GM12801 (cell line): Measurements from ENCODE around the gene NOX5.

Experiments
- CTCF ChIP-seq: IDR thresholded peaks from one replicate; pipeline ENCODE4 v1.5.1; 2011; ENCODE audit warnings: control low read depth; ENCODE audit not compliant: insufficient read length; ENCODE audit errors: extremely low read depth

The NOX5 gene, protein sequence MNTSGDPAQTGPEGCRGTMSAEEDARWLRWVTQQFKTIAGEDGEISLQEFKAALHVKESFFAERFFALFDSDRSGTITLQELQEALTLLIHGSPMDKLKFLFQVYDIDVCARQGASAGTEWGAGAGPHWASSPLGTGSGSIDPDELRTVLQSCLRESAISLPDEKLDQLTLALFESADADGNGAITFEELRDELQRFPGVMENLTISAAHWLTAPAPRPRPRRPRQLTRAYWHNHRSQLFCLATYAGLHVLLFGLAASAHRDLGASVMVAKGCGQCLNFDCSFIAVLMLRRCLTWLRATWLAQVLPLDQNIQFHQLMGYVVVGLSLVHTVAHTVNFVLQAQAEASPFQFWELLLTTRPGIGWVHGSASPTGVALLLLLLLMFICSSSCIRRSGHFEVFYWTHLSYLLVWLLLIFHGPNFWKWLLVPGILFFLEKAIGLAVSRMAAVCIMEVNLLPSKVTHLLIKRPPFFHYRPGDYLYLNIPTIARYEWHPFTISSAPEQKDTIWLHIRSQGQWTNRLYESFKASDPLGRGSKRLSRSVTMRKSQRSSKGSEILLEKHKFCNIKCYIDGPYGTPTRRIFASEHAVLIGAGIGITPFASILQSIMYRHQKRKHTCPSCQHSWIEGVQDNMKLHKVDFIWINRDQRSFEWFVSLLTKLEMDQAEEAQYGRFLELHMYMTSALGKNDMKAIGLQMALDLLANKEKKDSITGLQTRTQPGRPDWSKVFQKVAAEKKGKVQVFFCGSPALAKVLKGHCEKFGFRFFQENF

DNA sequence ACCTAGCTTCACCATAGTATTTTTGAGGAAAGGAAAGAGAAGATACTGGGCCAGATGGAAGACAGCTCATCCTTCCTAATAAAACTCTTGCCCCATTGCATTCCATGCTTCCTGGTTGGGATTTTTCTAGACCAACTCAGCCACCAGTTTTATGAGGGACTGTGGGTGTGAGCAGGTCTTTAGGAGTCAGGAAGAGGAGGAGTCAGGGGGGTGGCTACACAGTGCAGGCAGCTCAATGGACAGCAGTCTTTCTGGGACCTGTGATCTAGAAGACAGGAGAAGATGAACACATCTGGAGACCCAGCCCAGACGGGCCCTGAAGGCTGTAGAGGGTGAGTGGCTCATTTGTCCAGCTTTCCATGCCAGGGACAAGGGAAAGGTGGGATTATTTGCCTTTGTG, at the start of gene NOX5:
NOX5 (plus strand) TSS at position 242 of the 400 bp plus-strand sequence; CDS start at position 283, 41 bp downstream.
- TF ChIP-seq CTCF, result no peak

DNA sequence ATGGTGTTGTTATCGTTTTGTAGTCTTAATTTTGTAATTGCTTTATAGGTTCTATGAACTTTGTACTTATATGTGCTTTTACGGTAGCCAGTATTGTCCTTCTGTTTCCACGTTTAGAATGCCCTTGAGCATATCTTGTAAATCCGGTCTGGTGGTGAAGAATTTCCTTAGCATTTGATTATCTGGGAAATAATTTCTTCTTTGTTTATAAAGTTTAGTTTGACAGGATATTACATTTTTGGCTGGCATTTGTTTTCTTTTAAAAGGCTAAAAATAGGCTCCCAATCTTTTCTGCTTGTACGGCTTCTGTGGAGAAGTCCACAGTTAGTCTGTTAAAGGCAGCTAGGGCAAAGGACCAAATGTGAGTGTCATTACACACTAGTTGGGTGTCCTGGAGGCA, 47.5 kb upstream of the NOX5 start:
- no peak for TF ChIP-seq CTCF

GRCh38 chr15:68967948-68968347, 46.5 kb upstream of the NOX5 start:
- TF ChIP-seq CTCF, result no peak

DNA sequence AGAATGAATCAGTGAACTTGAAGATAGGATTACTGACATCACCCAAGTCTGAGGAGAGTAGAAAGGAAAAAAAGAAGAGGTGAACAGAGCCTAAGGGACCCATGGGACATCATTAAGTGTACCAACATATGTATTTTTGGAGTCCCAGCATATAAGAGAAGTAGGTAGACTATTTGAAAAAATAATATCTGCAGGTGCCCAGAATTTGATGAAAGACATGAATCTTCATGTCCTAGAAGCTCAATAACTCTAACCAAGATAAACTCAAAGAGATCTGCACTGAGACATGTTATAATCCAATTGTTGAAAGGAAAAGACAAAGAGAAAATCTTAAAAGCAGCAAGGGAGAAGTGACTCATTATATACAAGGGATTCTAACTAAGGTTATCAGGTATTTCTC, 45.2 kb upstream of the NOX5 start:
- no peak for TF ChIP-seq CTCF

DNA sequence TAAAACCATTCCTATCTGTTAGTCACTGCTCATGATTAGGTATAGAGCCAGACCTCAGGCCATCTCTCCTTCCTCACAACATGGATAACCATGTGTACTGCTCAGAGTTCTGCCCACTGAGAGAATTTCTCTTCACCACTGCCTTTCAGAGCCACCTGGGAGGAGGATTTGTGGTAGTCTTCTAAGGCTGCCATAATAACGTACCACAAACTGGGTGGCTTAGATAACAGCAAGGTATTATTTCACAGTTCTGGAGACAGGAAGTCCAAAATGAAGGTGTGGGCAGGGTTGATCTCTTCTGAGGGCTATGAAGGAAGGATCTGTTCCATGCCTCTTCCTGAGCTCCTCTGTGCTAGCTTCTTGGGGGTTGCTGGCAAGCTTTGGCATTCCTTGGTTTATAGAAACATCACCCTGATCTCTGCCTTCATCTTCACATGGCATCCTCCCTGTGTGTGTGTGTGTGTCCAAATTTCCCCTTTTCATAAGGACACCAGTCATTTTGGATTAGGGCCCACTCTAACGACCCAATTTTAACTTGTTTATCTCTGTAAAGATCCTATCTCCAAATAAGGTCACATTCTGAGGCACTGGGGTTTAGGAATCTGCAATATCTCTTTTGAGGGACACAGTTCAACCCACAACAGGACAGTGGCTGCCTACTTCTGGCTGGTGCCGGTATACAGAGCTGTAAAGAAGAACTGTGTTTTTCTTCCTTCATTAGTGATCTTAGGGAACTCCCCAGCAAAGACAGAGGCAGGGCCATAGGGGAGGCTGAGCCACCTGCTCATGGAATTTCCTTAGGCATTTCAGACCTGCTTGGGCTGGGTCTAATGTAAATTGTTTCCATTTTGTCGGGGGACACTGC, 42.1 kb upstream of the NOX5 start:
- TF ChIP-seq CTCF, result no peak

DNA sequence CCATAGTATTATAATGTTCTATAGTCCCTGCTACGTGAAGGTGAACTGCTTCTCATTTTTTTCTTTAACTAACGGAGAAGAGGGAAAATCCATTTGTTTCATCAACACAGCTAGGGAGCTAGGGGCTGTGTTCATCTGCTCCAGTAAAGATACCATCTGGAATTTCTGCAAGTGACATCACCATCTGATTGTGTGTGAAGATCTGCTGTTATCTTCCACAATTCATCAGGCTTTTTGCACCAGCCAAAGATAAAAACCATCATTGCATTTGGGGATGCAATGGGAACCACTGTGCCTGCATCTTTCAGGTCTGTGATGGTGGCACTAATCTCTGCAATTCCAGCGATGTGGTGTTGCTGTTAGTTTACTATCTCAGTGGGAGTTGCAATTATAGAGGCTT, 35.5 kb upstream of the NOX5 start:
- no peak for TF ChIP-seq CTCF

- no peak for TF ChIP-seq CTCF
These were observed 34.7 kb upstream of the NOX5 start for GRCh38 chr15:68979816-68980215.
